Endodermal cell (in vitro differentiated cells): Measurements from ENCODE around the gene LTBP2. TPM values are rescaled to one million over a fixed set of nuclear protein-coding genes. Genes with fewer than 3 reads are reported as not detected.
A peak's percentile ranks its signal among the peaks of the same experiment; 100 is the strongest.

Experiments
- DNase-seq: peaks from one replicate; pipeline ENCODE4 v3.0.0-alpha.2; 2017
- H3K27ac ChIP-seq: 2 replicates; pipeline ENCODE4 v1.5.1; 2013; ENCODE audit warnings: mild to moderate bottlenecking, low read depth, low read length, moderate library complexity
- H3K27me3 ChIP-seq: 2 replicates; pipeline ENCODE4 v1.6.1; 2013; ENCODE audit warnings: mild to moderate bottlenecking, low read length, moderate library complexity; ENCODE audit not compliant: insufficient read depth, control insufficient read depth, poor library complexity, severe bottlenecking
- H3K36me3 ChIP-seq: 2 replicates; pipeline ENCODE4 v1.7.0; 2013; ENCODE audit warnings: mild to moderate bottlenecking, low read length, moderate library complexity; ENCODE audit not compliant: control insufficient read depth, insufficient read depth
- H3K4me1 ChIP-seq: one replicate; pipeline ENCODE4 v1.7.0; 2013; ENCODE audit warnings: low read length; ENCODE audit not compliant: control insufficient read depth, insufficient read depth
- H3K4me3 ChIP-seq: 2 replicates; pipeline ENCODE4 v1.5.1; 2013; ENCODE audit warnings: mild to moderate bottlenecking, low read length, moderate library complexity
- H3K9ac ChIP-seq: 2 replicates; pipeline ENCODE4 v1.6.1; 2013; ENCODE audit warnings: mild to moderate bottlenecking, low read length, moderate library complexity; ENCODE audit not compliant: poor library complexity, severe bottlenecking; ENCODE audit errors: extremely low read depth
- H3K9me3 ChIP-seq: 2 replicates; pipeline ENCODE4 v1.6.1; 2013; ENCODE audit warnings: mild to moderate bottlenecking, low read length, moderate library complexity; ENCODE audit not compliant: control insufficient read depth
- H3K27ac Mint-ChIP-seq: 2 replicates; pipeline ENCODE4 v1.8.0; 2020; ENCODE audit warnings: mixed read lengths
- H3K27me3 Mint-ChIP-seq: 2 replicates; pipeline ENCODE4 v1.8.0; 2021; ENCODE audit warnings: mild to moderate bottlenecking, mixed read lengths; ENCODE audit not compliant: insufficient read depth
- H3K36me3 Mint-ChIP-seq: 2 replicates; pipeline ENCODE4 v1.8.0; 2020; ENCODE audit warnings: low read depth, mixed read lengths
- H3K4me1 Mint-ChIP-seq: 2 replicates; pipeline ENCODE4 v1.8.0; 2020; ENCODE audit warnings: mixed read lengths
- H3K4me3 Mint-ChIP-seq: 2 replicates; pipeline ENCODE4 v1.8.0; 2020; ENCODE audit warnings: mild to moderate bottlenecking, moderate library complexity, mixed read lengths
- H3K9me3 Mint-ChIP-seq: 2 replicates; pipeline ENCODE4 v1.8.0; 2020; ENCODE audit warnings: mild to moderate bottlenecking, mixed read lengths
- WGBS, 2 experiments: methylation state at CpG; one replicate each; pipeline versions ENCODE4 v1.1.5 to v1.1.7; 2013; ENCODE audit warnings: missing lambda C conversion rate in 2 of 2, mixed read lengths in 1 of 2; ENCODE audit not compliant: insufficient coverage in 1 of 2, insufficient read length in 1 of 2; 5-methylcytosine and 5-hydroxymethylcytosine counted together
- total RNA-seq, 2 donors: library from RNA; stranded (reverse); fragmentation: NEBNext Ultra II Directional in 1 of 2; extraction: Animal tissue kit (Norgen Biotek cat#: 25700) in 1 of 2; gene quantifications; 2 replicates in 1 of 2; 3 replicates in 1 of 2; pipeline ENCODE4 v1.2.1, GENCODE V29; 2021
- TF ChIP-seq, protein P1 (sequence below): fragments of 200-600 bp; sonication (generic); conservative IDR thresholded peaks from 2 replicates; pipeline ENCODE4 v1.5.0; 2021; ENCODE audit warnings: antibody characterized with exemption, mild to moderate bottlenecking

Gene LTBP2
- total RNA-seq, 2 donors from 2014 or later: 1.7 to 2.9 TPM

GRCh38 chr14:74551001-74551400 is 61.0 kb downstream of the LTBP2 start:
- H3K9me3 Mint-ChIP-seq: no peaks in the 10 kb centered on the region
- H3K4me1 Mint-ChIP-seq: peaks cover 14% of the 10 kb centered on the region
- peaks cover 10% of the 10 kb centered on the region for H3K27me3 Mint-ChIP-seq
- no peak overlapping the region for H3K27ac Mint-ChIP-seq
- H3K4me3 Mint-ChIP-seq: no peak overlapping the region
- Histone ChIP-seq H3K4me1 (peaks cover 7% of the 10 kb centered on the region), H3K9ac (no peak overlapping the region), H3K36me3 (no peaks in the 10 kb centered on the region), H3K27ac (no peak overlapping the region), H3K4me3 (no peak overlapping the region), H3K27me3 (no peaks in the 10 kb centered on the region), H3K9me3 (no peaks in the 10 kb centered on the region)
- no peaks in the 10 kb centered on the region for H3K36me3 Mint-ChIP-seq
- WGBS, 2 experiments: 93 to 100% methylated on average over 3 to 11 of the region's 11 CpGs
- no peak for DNase-seq
- TF ChIP-seq, protein P1, sequence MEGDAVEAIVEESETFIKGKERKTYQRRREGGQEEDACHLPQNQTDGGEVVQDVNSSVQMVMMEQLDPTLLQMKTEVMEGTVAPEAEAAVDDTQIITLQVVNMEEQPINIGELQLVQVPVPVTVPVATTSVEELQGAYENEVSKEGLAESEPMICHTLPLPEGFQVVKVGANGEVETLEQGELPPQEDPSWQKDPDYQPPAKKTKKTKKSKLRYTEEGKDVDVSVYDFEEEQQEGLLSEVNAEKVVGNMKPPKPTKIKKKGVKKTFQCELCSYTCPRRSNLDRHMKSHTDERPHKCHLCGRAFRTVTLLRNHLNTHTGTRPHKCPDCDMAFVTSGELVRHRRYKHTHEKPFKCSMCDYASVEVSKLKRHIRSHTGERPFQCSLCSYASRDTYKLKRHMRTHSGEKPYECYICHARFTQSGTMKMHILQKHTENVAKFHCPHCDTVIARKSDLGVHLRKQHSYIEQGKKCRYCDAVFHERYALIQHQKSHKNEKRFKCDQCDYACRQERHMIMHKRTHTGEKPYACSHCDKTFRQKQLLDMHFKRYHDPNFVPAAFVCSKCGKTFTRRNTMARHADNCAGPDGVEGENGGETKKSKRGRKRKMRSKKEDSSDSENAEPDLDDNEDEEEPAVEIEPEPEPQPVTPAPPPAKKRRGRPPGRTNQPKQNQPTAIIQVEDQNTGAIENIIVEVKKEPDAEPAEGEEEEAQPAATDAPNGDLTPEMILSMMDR: no peak

- Histone ChIP-seq H3K9ac (no peak overlapping the region), H3K27me3 (no peaks in the 10 kb centered on the region), H3K4me3 (no peak overlapping the region), H3K4me1 (peaks cover 7% of the 10 kb centered on the region), H3K27ac (no peak overlapping the region), H3K36me3 (no peaks in the 10 kb centered on the region), H3K9me3 (no peaks in the 10 kb centered on the region)
- Mint-ChIP-seq H3K27ac (no peak overlapping the region), H3K4me3 (no peak overlapping the region), H3K36me3 (no peaks in the 10 kb centered on the region), H3K27me3 (peaks cover 19% of the 10 kb centered on the region), H3K9me3 (no peaks in the 10 kb centered on the region), H3K4me1 (peaks cover 14% of the 10 kb centered on the region)
- 0% methylated on average over 1 of the region's 1 CpG; no CpG with 5 or more reads in 1 of the 2 experiments for WGBS, 2 experiments
- DNase-seq: no peak
- TF ChIP-seq, protein P1: no peak
Observed at GRCh38 chr14:74550071-74550470, 62.0 kb downstream of the LTBP2 start.

DNA sequence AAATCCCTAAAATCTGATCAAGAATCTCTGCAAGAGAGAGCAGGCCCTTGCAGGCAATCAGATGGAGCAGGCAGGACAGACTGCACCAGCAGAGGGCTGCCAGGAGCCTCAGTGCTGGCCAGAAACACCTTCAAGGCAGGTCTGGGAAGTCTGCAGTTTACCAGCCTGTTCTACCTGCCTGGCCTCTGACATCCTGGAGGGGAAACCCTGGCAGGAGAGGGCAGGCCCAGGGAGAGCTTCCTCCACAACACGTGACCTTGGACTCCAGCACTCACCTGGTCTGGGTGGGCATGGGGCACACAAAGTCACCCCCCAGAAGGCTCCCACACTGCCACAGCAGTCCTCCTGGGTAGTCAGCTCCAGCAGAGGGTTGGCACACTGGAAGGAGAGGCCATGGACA is 62.4 kb downstream of the LTBP2 start:
- H3K9me3 Mint-ChIP-seq: no peaks in the 10 kb centered on the region
- Histone ChIP-seq H3K9me3 (no peaks in the 10 kb centered on the region), H3K27ac (no peak overlapping the region), H3K4me1 (peaks cover 7% of the 10 kb centered on the region), H3K9ac (no peak overlapping the region), H3K4me3 (no peak overlapping the region), H3K36me3 (no peaks in the 10 kb centered on the region), H3K27me3 (no peaks in the 10 kb centered on the region)
- H3K4me1 Mint-ChIP-seq: peaks cover 14% of the 10 kb centered on the region
- peaks cover 24% of the 10 kb centered on the region for H3K27me3 Mint-ChIP-seq
- no peaks in the 10 kb centered on the region for H3K36me3 Mint-ChIP-seq
- no peak overlapping the region for H3K4me3 Mint-ChIP-seq
- peak; percentile 79 for DNase-seq
- 58 to 80% methylated on average over 1 of the region's 1 CpG for WGBS, 2 experiments
- no peak overlapping the region for H3K27ac Mint-ChIP-seq
- TF ChIP-seq, protein P1: peak; percentile 73
